Measurements from ENCODE around the gene CAMTA1.
"Not testable (repeated sequence)": the region's sequence is repeated elsewhere in the genome, so short reads cannot be mapped to it uniquely, and the experiment has no call there.

The CAMTA1 gene

GRCh38 chr1:7404046-7404742 lies 618.9 kb downstream of the CAMTA1 start:
- no peak for DNase-seq

- no peak for DNase-seq
Observed at GRCh38 chr1:7405844-7406500, 620.7 kb downstream of the CAMTA1 start.

- no peak for DNase-seq
Observed at GRCh38 chr1:7406641-7407543, 621.6 kb downstream of the CAMTA1 start.

GRCh38 chr1:7407544-7407895 lies 622.3 kb downstream of the CAMTA1 start:
- no peak for DNase-seq

GRCh38 chr1:7407980-7408770 lies 622.9 kb downstream of the CAMTA1 start:
- no peak for DNase-seq

- DNase-seq, result no peak
Observed at GRCh38 chr1:7408771-7409150, 623.5 kb downstream of the CAMTA1 start.

GRCh38 chr1:7409278-7409677 lies 624.0 kb downstream of the CAMTA1 start:
- no peak for DNase-seq

- no peak for DNase-seq
Observed at GRCh38 chr1:7410156-7410555, 624.9 kb downstream of the CAMTA1 start.

GRCh38 chr1:7417618-7418017 lies 632.4 kb downstream of the CAMTA1 start:
- DNase-seq, result not testable (repeated sequence)

GRCh38 chr1:7418442-7419080 lies 633.3 kb downstream of the CAMTA1 start:
- DNase-seq, result no peak

GRCh38 chr1:7420098-7420445 lies 634.8 kb downstream of the CAMTA1 start:
- DNase-seq, result no peak

- no peak for DNase-seq
Observed at GRCh38 chr1:7420470-7421100, 635.3 kb downstream of the CAMTA1 start.

- no peak for DNase-seq
Observed at GRCh38 chr1:7421471-7422075, 636.3 kb downstream of the CAMTA1 start.

GRCh38 chr1:7422081-7422480 lies 636.8 kb downstream of the CAMTA1 start:
- DNase-seq, result no peak

GRCh38 chr1:7422561-7422960 lies 637.3 kb downstream of the CAMTA1 start:
- DNase-seq, result no peak

- DNase-seq, result no peak
Observed at GRCh38 chr1:7422966-7423365, 637.7 kb downstream of the CAMTA1 start.

- no peak for DNase-seq
Observed at GRCh38 chr1:7424352-7424890, 639.2 kb downstream of the CAMTA1 start.

GRCh38 chr1:7425229-7425628 lies 640.0 kb downstream of the CAMTA1 start:
- DNase-seq, result no peak

GRCh38 chr1:7425771-7426170 lies 640.5 kb downstream of the CAMTA1 start:
- no peak for DNase-seq

- DNase-seq, result no peak
Observed at GRCh38 chr1:7426780-7427604, 641.7 kb downstream of the CAMTA1 start.
